OCI-LY3 (cell line): Measurements from ENCODE around the gene LDAH.

Experiments used
- CTCF ChIP-seq: fragments of 200-600, 300-600 bp; sonication (generic); IDR thresholded peaks from 2 replicates; pipeline ENCODE4 v1.5.1; 2014; ENCODE audit warnings: antibody characterized with exemption, low read length, low read depth
- EZH2phosphoT487 ChIP-seq: fragments of 200-600 bp; shearing (Covaris generic); IDR thresholded peaks from 2 replicates; pipeline ENCODE4 v1.6.1; 2018; ENCODE audit warnings: antibody characterized with exemption, mixed run types, low read depth

- TF ChIP-seq CTCF (no peak), EZH2phosphoT487 (no peak)
Measured at GRCh38 chr2:20747317-20747716, 75.6 kb downstream of the LDAH start.
